DMS114 treated with DMSO at 0.1 percent for 48 hours (cell line): ENCODE results near the gene TBXT.
"Not testable (repeated sequence)": the region's sequence is repeated elsewhere in the genome, so short reads cannot be mapped to it uniquely, and the experiment has no call there.

ENCODE experiments used
- DNase-seq: peaks from one replicate; lab custom pipeline; 2025; ENCODE audit not compliant: unreplicated experiment; lab: John Stamatoyannopoulos, UW

The TBXT gene

GRCh38 chr6:166167801-166168615 is at the start of gene TBXT:
TBXT (minus strand) TSS chr6:166167851; CDS start chr6:166167591, 260 bp downstream.
- no peak for DNase-seq

- DNase-seq: no peak
These were observed 39.6 kb upstream of the TBXT start for GRCh38 chr6:166207284-166207561.

- DNase-seq: no peak
These were observed 39.0 kb upstream of the TBXT start for GRCh38 chr6:166206510-166207283.

- no peak for DNase-seq
These were observed 38.4 kb upstream of the TBXT start for GRCh38 chr6:166206066-166206465.

GRCh38 chr6:166204852-166205650 is 37.4 kb upstream of the TBXT start:
- DNase-seq: no peak

- DNase-seq: no peak
These were observed 36.1 kb upstream of the TBXT start for GRCh38 chr6:166203641-166204222.

GRCh38 chr6:166203003-166203640 is 35.5 kb upstream of the TBXT start:
- no peak for DNase-seq

- DNase-seq: no peak
These were observed 34.7 kb upstream of the TBXT start for GRCh38 chr6:166202321-166202733.

GRCh38 chr6:166201878-166202277 is 34.2 kb upstream of the TBXT start:
- DNase-seq: no peak

- no peak for DNase-seq
These were observed 29.7 kb upstream of the TBXT start for GRCh38 chr6:166197361-166197760.

GRCh38 chr6:166195860-166196238 is 28.2 kb upstream of the TBXT start:
- no peak for DNase-seq

- DNase-seq: no peak
These were observed 27.5 kb upstream of the TBXT start for GRCh38 chr6:166194914-166195859.

- DNase-seq: no peak
These were observed 24.9 kb upstream of the TBXT start for GRCh38 chr6:166192557-166192956.

- no peak for DNase-seq
These were observed 24.5 kb upstream of the TBXT start for GRCh38 chr6:166192136-166192535.

- DNase-seq: no peak
These were observed 12.1 kb upstream of the TBXT start for GRCh38 chr6:166179704-166180103.

- DNase-seq: no peak
These were observed 8.5 kb upstream of the TBXT start for GRCh38 chr6:166176106-166176505.

GRCh38 chr6:166175093-166175492 is 7.4 kb upstream of the TBXT start:
- not testable (repeated sequence) for DNase-seq

GRCh38 chr6:166174031-166174430 is 6.4 kb upstream of the TBXT start:
- no peak for DNase-seq

GRCh38 chr6:166173281-166173951 is 5.8 kb upstream of the TBXT start:
- no peak for DNase-seq
